Fibroblast of villous mesenchyme (primary cell): ENCODE measurements around the gene MAN2A1. TPM values are rescaled to one million over a fixed set of nuclear protein-coding genes. Genes with fewer than 3 reads are reported as not detected.

ENCODE experiments used
- DNase-seq: peaks from one replicate; pipeline ENCODE4 v3.0.0-alpha.2; 2010; ENCODE audit warnings: low read depth
- H3K4me3 ChIP-seq: 2 replicates; pipeline ENCODE4 v1.5.1; 2011; ENCODE audit warnings: low read depth, mild to moderate bottlenecking, low read length
- CTCF ChIP-seq: IDR thresholded peaks from 2 replicates; pipeline ENCODE4 v1.5.1; 2012; ENCODE audit warnings: low read depth, mild to moderate bottlenecking, low read length; ENCODE audit not compliant: insufficient read depth
- total RNA-seq: library from RNA; depleted of rRNA; stranded (reverse); fragments of >200 nt; gene quantifications from 2 replicates; pipeline ENCODE4 v1.2.3, GENCODE V29; 2012

Gene MAN2A1
- total RNA-seq, 1 donor = 178 TPM

- DNase-seq = no peak
- no peak overlapping the region for H3K4me3 ChIP-seq
- no peak for TF ChIP-seq CTCF
Observed at GRCh38 chr5:109767997-109768396, 78.3 kb downstream of the MAN2A1 start.

GRCh38 chr5:109769597-109770291 lies 80.0 kb downstream of the MAN2A1 start:
- no peak for TF ChIP-seq CTCF
- DNase-seq = no peak
- no peak overlapping the region for H3K4me3 ChIP-seq

- TF ChIP-seq CTCF = no peak
- no peak overlapping the region for H3K4me3 ChIP-seq
- DNase-seq = no peak
Observed at GRCh38 chr5:109775130-109775529, 85.4 kb downstream of the MAN2A1 start.

GRCh38 chr5:109779036-109779735 lies 89.5 kb downstream of the MAN2A1 start:
- peak; percentile 35 for DNase-seq
- TF ChIP-seq CTCF = no peak
- no peak overlapping the region for H3K4me3 ChIP-seq

- peak; percentile 41 for DNase-seq
- TF ChIP-seq CTCF = no peak
- H3K4me3 ChIP-seq = no peak overlapping the region
Observed at GRCh38 chr5:109784687-109785086, 95.0 kb downstream of the MAN2A1 start.

DNA sequence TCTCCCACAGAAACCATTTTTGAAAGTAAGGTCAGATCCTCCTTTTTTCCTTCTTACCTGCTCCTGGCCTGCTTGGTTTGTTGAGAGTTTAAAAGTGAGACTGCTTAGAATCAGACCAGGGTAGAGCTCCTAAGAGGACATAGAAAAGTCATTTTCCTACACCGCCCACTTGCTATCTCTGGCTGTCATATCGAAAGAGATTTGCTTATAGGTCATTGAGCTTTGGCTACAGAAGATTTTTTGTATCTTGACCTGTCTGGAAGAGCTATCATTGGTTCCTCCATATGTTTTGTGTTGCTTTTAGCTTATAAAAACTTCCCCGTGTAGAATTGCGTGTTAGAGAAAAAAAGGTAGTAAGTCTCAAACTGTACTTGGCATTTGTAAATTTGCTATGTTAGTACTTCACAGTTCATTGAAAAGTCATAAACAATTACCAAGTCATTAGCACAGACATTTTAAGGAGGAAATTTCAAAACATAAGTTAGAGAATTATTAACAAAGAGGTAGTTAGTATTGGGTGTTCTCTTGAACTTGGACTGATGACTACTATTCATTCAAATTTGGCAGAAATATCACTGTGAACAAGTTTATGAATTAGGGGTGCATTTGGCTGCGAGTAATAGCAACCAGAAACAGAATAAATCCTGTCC lies 96.6 kb downstream of the MAN2A1 start:
- H3K4me3 ChIP-seq = no peak overlapping the region
- no peak for DNase-seq
- TF ChIP-seq CTCF = no peak
